NCI-H1105 (cell line): Measurements from ENCODE around the gene TNRC18.
"Not testable (repeated sequence)": the region's sequence is repeated elsewhere in the genome, so short reads cannot be mapped to it uniquely, and the experiment has no call there.

Experiments used
- DNase-seq: peaks from one replicate; lab custom pipeline; 2025; lab: John Stamatoyannopoulos, UW

TNRC18 gene

DNA sequence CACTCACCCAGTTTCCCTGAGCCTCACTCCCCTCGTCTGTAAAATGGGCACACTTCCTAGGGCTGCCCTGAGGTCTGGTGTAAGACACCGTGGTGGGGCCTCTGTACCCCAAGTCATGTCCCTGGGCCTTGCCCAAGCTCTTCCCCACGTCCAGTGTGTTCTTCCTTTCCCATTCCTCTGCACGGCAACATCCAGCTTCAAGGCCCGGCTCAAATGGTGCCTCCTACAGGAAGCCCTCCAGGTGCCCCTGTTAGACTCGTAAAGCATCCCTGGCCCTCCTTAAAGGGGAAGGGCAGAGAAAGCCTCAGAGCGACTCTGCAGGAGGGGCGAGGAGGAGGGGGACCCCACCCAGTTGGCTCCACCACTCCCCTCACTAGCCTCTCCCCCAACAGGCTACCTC is 132.3 kb downstream of the TNRC18 start:
- DNase-seq = no peak

DNA sequence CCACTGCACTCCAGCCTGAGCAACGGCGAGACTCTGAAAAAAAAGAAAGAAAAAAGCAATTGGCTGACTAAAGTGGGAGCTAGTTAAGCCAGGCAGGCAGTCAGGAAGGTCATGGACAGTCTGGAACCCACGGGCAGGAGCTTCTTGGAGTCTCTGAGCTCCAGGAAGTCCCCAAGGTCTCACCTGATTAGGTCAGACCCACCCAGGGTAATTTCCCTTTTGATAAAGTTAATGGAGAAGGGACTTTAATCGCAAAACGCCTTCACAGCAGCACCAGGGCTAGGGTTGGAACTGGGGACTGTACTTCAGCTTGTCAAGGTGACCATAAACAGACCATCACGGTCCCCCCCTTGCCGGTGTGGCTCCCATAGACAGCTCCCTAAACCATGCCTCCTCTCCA is 134.3 kb downstream of the TNRC18 start:
- no peak for DNase-seq

DNA sequence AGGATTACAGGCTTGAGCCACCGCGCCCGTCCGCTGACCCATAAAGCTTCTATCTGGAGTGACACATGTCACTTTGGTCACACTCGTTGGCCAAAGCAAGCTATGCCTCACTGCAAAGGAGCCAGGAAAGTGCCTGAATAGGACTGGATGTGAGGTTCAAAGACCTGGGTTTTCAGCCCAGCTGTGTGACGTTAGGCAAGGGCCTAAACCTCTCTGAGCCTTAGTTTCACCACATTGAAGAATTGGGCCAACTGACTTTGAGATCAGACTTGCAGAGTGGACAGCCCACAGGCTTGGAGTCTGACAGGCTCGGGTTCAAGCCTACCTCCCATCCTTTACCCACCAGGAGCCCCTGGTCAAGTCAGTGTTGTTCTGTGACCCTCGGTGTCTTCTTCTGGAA is 135.1 kb downstream of the TNRC18 start:
- not testable (repeated sequence) for DNase-seq

DNA sequence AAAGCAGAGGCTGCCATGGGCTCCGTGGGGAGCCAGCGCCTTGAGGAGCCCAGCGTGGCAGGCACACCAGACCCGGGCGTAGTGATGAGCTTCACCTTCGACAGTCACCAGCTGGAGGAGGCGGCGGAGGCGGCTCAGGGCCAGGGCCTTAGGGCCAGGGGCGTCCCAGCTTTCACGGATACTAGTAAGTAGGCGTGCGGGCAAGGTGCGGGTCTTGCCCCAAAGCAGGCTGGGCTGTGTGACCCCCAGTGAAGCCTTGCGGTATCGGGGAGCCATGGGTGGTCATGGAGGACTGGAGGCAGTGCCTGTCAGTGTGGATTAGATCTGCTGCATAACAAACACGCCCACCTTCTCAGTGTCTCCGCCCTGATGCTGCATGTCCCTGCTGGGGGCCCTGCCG is 135.8 kb downstream of the TNRC18 start:
- DNase-seq = no peak

DNA sequence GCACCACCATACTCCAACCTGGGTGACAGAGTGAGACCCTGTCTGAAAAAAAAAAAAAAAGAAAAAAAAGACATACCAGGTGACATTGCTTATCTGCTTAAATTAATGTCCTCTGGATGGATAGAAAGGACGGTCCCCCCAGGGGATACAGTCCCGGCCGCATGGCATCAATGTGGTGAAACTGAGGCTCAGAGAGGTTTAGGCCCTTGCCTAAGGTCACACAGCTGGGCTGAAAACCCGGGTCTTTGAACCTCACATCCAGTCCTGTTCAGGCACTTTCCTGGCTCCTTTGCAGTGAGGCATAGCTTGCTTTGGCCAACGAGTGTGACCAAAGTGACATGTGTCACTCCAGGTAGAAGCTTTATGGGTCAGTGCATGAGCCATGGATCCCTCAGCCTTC is 136.3 kb downstream of the TNRC18 start:
- not testable (repeated sequence) for DNase-seq

DNA sequence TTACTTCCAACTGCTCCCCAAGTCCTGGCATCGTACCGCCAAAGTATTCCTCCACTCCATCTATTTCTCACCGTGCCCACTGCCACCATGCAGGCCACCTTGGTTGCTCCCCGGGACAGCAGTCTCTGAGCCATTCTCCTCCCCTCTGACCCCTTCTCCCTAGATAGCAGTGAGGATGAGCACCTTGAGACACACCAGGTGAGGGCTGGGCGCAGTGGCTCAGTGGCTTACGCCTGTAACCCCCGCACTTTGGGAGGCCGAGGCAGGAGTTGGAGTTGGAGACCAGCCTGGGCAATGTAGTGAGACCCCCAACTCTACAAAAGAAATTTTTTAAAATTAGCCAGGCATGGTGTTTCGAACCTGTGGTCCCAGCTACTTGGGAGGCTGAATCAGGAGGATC is 136.7 kb downstream of the TNRC18 start:
- DNase-seq = no peak

GRCh38 chr7:5284304-5285281 is 139.0 kb downstream of the TNRC18 start:
- peak; percentile 83 for DNase-seq

GRCh38 chr7:5283421-5284303 is 140.0 kb downstream of the TNRC18 start:
- no peak for DNase-seq

DNA sequence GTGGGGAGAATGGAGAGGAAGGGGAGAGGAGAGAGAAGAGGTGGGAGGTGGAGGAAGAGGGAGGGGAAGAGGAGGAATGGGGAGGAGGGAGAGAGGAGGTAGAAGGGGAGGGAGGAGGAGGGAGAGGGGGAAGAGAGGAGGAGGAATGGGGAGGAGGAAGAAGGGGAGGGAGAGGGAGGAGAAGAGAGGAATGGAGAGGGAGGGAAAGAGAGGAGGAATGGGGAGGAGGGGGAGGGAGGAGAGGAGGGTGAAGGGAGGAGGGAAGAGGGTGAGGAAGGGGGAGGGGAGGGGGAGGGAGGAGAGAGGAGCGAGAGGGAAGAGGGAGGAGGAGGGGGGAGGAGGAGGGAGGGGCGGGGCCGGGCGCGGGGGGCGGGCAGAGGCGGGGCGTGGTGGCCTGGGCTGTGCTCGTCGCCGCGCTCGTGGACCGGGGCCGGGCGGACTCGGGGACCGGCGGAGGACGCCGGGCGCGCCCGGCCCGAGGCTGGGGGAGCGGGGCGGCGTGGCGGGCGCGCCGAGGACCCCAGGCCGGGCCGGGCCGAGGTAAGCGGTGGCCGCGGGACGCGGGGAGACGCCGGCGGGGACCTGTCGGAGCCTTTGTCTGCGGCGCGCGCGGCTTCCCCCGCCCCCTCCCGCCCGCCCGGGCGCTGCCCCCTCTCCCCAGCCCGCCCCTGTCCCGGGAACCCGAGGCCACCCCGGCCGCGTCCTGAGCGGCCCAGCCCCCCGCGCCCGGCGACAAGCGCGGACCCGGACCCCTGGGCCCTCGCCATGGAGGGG is 140.9 kb downstream of the TNRC18 start, which contains the start of gene SLC29A4:
Gene SLC29A4, plus strand, starts transcription at position 401 of the 774 bp plus-strand sequence. CDS start 4,874 bp downstream, outside the sequence.
- DNase-seq = peak; percentile 31

DNA sequence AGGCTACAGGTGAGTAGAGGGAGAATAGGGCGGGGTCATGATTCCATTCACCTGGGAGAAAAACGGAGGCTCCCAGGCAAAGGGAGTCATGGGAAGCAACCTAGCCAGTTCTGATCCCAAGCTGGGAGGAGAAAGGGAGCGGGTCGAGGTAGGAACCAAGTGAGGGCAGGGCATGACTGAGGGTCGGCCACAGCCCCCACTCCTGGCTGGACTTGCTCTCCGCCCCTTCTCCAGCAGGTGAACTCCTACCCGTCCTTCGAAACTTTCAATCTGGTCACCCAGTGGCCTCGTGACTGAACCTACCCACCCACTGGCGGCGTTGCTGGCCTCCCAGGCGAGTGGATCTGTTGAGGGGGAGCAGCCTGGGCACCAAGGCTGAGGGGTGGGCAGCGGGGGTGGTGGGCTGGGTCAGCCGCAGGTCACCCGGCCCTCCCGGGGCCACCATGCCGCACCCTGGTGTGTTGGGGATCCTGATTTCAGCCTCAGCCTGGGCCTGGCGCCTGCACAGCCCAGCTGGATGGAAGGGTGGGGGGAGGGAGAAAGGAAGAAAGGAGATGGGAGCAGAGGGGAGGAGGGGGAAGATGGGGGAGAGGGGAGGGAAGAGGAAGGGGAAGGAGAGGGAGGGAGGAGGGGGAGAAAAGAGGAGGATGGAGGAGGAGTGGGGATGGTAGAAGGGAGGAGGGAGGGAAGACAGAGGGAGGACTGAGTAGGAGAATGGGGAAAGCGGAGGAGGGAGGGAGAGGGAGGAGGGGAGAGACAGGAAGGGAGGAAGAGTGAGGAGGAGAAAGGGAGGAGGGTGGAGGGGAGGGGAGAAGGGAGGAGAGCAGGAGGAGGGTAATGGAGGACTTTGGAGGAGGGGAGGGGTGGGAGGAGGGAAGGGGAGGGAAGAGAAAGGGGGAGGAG is 141.8 kb downstream of the TNRC18 start:
- not testable (repeated sequence) for DNase-seq

DNA sequence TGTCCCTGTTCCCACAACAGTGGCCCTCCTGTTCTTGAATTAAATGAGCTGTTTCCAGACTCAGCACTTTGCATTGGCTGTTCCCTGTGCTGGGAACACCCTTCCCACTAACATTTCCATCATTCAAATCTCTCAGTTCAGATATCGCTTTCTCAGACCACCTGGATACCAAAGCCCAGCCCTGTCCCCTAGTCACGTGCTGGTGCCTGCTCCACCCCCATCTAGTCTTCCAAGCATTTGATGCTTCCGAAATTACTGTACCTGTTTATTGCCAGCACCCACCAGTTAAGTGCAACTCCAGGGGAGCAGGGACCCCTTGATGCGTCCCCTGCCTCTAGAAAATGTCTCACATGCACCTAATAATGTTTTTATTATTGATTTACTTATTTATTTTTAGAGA is 143.9 kb downstream of the TNRC18 start:
- DNase-seq = no peak

- no peak for DNase-seq
Observed at GRCh38 chr7:5278766-5279165, 144.9 kb downstream of the TNRC18 start.

DNA sequence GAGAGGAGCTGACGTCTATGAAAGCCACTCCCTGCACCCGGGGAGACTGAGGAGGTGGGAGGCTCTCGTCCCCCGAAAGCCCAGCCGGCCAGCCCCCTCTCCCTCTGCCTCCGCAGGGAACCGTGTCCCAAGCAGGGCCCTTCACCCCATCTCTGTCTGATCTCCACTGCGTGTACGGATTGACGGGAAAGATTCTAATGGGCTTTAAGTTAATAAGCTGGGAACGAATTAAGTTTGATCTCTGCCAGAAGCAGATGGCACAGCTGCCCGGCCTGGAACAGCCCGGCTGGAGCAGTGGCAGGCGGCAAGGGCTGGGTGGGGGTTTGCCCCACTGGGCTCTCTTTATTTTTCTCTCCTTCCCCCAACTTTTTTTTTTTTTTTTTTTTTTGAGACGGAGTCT is 147.0 kb downstream of the TNRC18 start:
- DNase-seq = no peak

DNA sequence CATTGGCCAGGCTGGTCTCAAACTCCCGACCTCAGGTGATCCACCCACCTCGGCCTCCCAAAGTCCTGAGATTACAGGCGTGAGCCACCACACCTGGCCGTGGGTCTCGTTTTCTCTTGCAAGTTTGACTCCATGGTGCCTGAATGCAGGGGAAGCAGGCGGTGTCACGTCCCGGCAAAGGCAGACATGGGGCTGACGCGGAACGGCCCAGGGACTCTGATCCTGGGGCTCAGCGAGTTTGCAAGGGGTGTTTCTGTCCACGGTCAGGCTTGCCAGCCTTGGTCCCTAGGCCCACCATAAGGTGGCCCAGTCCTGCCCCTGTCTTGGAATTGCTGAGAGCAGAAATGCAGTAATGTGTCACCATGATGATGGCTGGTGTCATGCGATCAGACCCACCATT is 147.5 kb downstream of the TNRC18 start:
- DNase-seq = not testable (repeated sequence)

GRCh38 chr7:5275510-5275909 is 148.1 kb downstream of the TNRC18 start:
- DNase-seq = not testable (repeated sequence)

- not testable (repeated sequence) for DNase-seq
Observed at GRCh38 chr7:5274985-5275431, 148.6 kb downstream of the TNRC18 start.

DNA sequence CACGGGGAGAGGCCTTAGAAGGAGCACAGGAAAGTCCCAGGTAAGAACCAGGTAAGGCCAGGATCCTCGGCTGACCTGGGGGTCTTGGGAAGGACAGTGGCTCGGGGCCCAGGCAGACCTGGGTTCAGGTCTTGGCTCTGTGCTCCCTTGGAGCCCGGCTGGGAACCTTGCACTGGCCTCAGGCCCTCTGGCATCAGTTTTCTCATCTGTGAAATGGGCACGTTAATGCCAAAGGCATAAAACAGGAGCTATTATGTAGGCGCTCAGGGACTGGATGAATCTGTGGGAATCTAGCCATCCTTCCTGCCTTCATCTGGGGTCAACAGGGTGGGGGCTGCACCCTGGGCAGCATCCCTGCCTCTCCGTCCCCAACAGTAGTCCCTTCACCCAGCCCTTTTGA is 149.2 kb downstream of the TNRC18 start:
- DNase-seq = no peak

DNA sequence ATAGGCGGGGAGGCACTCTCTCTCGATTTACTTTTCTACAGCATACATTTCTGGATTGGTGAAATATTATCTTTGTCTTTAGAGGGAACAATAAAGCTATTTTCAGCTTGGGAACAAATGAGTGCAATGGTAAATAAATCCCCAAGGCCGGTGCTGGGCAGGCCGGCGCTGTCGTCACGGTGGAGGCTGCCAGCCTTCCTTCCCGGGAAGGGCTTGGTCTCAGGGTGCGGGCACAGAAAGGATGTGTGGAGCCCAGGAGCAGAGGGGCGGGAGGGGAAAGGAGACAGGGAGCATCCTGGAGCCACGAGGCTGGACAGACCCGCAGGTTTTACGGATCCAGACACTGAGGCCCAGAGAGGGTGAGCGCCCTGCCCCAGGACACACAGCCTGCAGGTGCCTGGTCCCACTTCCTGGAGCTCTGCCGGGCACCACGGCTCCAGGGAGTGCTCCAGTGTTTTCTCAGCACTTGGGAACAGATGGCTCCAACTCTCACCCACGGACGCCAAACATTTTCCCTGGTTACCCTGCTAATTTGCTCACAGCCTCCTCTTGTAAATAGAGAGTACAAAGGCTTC is 149.7 kb downstream of the TNRC18 start:
- DNase-seq = not testable (repeated sequence)

GRCh38 chr7:5270788-5271187 is 152.8 kb downstream of the TNRC18 start:
- DNase-seq = no peak

- not testable (repeated sequence) for DNase-seq
Observed at GRCh38 chr7:5269992-5270657, 153.5 kb downstream of the TNRC18 start.
